Hematopoietic multipotent progenitor cell treated with erythropoietin and hydrocortisone succinate and interleukin-3 and kit ligand, for 17 days (in vitro differentiated cells): Measurements from ENCODE around the gene STAU1.
"Not testable (repeated sequence)": the region's sequence is repeated elsewhere in the genome, so short reads cannot be mapped to it uniquely, and the experiment has no call there.

ENCODE experiments used
- DNase-seq: peaks from one replicate; pipeline ENCODE4 v3.0.0-alpha.2; 2015; ENCODE audit warnings: low spot score

Gene STAU1

DNA sequence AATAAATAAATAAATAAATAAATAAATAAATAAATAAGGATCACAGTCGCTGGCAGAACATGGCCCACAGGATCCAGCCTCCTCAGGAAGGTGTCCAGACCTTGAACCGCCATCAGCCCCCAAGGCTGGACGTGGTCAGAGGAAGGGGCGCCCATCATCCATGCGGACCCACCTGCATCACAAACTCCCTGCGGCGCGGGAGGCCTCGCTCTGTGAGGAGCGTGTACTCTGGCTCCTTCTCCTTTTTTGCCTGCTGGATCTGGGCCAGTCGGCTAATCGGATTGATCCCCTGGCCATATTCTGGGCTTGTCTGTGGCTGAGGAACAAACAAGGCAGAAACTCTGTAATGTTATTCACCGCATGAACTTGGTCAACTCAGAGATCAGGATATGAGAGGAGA lies 65.2 kb downstream of the STAU1 start:
- no peak for DNase-seq

DNA sequence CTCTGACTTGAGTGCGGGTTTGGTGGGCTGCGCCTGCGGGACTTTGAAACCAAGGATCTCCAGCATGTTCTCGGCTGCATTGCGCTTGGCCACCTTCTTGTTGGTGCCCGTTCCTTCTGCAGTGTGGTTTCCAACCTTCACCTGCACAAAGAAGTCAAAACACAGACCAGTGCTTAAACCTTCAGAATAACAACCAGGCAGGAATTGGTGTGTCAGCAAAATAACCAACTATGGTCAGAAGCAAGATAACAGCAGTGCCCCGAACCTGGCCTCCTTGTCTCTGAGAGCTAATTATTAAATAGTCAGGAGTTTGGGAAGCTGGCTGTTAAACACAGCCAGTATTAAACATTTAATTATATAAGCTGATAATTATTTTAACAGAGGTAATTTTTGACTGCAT lies 68.1 kb downstream of the STAU1 start:
- no peak for DNase-seq

DNA sequence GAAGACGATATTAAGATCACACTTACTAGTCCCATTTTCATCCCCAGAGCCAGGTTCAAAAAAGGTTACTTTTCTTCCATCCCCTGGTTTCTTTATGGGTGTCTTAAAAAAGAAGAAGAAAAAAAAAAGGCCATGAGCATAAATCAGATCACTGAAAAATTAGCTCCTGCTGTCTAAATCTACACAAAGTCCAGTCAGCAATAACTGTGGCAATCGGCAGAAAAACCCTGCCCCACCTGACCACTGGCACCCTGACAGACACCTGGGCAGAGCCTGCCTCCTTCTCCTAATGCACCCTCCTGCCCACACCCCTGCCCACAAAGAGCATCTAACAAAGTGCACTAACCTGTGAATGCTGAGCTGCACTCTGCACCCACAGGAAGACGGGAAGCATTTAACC lies 69.8 kb downstream of the STAU1 start:
- DNase-seq = no peak

DNA sequence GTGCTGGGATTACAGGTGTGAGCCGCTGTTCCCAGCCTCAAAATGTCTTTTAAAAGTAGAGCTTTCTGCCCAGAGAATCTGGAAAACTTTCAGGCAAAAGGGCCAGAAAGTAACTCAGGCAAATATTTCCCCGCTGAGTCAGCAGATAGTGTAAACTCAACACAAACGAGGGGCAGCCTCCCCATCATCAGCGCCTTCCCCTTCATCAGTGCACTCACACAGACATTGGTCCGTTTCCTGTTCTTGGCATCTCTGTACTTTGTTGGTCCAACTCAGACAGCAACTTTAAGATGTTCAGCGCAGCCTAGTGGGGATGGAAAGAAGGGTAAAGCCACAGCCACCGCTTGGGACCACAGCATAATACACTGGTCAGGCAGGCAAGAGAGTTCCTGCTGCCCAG lies 72.6 kb downstream of the STAU1 start:
- DNase-seq = no peak

DNA sequence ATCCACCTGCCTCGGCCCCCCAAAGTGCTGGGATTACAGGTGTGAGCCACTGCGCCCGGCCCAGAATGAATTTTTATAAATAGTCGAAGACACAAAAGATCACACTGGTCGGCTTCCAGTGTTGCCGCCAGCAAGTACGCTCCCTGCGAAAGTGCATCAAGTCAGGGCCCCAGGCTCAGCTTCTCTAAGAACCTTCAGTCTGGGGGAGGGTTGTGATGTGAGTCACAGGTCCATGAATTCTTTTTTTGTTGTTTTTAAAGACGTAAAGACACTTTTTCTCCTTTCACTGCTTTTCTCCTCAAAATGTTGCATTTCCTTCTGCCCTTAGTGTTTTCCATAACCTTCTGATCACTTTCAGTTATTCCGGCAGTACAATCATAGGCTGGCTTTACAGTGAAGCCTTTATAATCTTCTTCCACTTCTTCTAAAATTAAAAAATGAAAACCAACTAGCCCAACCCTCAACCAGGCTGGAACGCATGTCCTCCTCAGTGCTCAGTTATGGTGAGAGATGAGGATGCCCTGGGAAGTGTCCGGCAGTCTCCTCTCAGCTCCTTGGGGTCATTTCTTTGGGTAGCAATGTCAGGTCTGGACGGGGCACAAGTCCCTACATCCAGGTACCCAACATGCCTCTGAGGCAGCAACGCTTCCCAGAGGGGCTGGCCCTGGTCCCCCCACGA lies 75.4 kb downstream of the STAU1 start:
- no peak for DNase-seq

DNA sequence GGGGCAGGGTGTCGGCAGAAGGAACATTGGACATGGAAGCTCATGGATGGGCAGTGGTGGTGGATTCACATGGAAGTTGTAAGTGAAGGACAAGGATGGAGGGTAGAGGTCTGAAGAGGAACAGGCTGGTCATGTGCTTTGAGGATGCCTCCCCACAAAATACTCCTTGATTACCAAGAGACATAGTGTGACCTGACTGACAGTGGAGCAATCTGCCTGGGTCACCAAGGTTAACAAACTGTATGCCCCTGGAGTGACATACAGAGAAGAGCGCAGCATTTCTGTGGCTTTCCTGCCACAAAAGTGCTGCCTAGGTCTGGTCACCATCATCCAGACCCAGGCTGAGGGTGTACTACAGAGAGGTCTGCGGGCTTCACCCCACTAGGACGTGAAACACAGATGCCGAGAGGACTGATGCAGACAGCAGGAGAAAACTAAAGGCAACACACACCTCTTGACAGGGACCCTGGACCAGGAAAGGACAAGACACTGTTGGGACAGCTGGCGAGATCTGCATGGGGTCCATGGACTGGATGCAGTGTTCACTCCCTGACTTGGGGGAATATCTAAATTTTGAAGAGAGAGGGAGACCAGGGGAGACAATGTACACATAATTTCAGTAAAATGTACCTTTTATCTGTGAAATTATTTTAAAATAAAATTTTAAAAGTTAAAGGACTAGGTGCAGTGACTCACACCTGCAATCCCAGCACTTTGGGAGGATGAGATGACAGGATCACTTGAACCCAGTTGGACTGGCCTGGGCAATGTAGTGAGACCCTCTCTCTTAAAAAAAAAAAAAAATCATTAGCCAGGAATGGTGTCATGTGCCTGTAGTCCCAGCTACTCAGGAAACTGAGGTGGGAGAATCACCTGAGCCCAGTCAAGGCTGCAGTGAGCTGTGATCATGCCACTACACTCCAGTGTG lies 77.1 kb downstream of the STAU1 start:
- DNase-seq = no peak

DNA sequence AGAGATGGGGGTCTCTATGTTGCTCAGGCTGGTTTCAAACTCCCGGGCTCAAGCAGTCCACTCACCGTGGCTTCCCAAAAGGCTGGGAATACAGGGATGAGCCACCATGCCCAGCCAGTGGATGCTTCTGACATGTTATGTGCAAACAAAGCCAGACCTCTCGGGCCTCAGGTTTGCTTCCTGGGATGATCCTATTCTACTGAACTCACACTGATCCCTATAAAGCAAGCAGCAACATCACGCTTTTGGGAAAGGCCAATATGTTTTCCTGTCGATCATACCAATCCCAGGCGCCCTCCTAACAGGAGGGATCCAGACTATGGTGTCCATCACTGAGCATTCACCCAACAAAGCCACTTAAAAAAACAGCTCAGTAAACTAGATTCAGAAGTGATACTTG lies 81.8 kb downstream of the STAU1 start:
- DNase-seq = no peak

DNA sequence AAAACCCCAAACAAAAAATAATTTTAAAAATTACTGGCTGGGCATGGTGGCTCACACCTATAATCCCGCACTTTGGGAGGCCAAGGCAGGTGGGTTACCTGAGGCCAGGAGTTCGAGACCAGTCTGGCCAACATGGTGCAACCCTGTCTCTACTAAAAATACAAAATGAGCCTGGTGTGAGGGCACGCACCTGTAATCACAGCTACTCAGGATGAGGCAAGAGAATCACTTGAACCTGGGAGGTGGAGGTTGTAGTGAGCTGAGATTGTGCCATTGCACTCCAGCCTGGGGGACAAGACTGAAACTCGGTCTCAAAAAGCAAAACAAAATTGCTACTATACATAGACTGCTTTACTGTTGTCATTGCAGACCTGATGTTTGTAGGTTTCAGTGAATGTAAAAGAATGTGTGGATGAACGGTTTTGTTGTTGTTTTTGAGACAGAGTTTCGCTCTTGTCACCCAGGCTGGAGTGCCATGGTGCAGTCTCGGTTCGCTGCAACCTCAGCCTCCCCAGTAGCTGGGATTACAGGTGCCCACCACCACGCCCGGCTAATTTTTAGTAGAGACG lies 83.1 kb downstream of the STAU1 start:
- DNase-seq = not testable (repeated sequence)

DNA sequence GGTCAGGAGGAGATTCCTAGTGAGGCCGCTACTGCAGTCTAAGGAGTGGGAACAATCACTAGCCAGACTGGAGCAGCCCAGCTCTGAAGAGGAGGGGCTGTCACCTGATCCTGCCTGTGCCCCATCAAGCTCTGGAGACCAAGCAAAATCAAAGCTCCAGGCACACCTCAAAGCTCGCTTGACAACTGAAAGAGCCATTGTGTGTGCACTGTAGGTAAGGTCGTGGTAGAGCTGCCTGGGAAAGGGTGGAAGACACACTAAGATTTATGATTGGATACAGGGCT lies 83.8 kb downstream of the STAU1 start:
- no peak for DNase-seq

DNA sequence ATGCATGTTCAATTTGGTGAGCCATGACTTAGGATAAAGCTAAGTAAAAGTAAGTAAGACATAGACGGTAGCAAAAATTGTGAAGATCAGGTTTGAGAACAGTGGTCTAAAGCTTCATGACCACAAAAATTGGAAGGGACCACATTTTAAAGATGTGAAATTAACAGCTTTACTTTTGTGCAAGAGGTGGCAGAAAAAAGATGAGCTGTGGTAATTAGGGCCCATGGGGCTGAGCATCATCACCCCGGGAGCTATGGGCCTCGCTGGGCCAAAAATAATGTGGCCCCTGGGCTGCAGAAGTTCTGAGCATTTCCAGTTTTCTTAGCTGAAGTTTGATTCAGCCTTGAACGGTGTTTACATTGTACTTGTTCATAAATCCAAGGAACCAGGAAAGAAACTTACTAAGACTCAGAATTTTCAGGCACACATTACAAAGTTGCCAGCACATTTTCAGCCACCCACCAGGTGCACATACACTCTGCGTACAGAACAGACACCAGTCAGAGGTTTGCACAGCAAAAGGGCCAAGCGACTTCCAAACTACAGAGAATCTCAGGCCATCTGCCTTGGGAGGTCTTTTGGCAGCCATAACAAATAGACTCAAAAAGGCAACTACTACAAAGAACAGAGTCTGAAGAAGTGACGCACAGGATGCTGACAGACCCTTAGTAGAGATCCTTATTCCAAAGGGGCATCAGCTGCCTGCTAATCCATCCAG lies 84.3 kb downstream of the STAU1 start:
- DNase-seq = no peak

DNA sequence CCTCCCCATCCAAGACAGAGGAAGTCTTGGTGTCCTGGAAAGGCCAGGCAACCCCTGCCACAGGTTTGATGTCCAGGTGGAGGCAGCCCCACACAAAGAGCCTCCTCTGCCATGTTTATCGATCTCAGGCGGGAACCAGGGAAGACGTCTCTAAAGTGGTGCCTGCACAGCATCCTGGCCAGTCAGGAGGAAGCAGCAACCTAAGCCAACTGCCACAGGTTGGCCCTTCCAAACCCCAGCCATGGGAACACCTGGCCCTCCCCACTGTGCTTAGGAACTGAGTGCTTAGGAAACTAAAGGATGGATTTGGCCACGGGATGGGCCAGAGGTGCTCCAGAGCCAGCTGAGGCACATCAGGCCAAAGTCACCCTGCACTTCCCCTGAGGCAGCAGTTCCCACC lies 85.1 kb downstream of the STAU1 start:
- DNase-seq = no peak

DNA sequence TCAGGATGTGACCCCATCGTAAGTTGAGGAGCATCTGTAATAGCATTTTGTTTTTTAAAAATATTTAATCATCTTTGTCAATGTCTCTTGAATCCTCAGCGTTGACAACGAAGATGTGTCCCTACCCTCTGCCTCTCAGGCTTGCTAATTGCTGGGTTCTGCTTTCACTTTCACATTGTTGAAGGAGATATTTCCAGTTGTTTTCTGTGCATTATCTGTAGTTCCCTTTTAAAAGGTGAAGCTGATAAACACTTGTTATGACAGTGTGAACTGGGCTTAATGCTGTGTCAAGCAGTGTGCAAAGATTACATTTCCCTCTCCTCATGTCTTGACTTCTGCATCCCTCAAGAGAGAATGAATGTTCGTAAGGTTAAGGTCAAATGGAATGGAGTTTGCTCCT lies 87.2 kb downstream of the STAU1 start:
- DNase-seq = no peak

DNA sequence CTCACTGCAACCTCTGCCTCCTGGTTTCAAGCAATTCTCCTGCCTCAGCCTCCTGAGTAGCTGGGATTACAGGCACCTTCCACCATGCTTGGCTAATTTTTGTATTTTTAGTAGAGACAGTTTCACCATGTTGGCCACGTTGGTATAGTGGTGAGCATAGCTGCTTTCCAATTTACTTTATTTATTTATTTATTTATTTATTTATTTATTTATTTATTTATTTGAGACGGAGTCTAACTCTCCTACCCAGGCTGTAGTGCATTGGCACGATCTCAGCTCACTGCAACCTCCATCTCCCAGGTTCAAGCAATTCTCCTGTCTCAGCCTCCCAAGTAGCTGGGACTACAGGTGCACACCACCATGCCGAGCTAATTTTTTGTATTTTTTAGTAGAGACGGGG lies 87.8 kb downstream of the STAU1 start:
- DNase-seq = not testable (repeated sequence)

DNA sequence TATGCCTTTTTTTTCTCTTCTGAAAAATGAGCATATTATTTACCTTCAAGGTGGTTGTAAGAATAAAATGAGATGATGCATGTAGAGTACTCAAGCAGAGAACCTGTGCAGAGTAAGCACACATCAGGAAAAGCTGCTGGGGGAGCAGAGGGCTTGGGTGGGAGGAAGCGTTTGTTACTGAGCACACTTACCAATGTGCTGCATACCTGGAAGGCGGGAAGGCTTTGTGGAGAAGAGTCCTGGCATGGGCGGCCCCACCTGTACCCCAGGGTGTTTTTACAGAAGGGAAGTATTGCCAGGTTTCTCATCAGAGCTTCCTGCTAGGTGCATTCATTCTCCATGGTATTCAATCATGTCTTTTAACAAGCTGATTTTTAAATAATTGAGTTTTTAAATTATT lies 89.1 kb downstream of the STAU1 start:
- DNase-seq = no peak

DNA sequence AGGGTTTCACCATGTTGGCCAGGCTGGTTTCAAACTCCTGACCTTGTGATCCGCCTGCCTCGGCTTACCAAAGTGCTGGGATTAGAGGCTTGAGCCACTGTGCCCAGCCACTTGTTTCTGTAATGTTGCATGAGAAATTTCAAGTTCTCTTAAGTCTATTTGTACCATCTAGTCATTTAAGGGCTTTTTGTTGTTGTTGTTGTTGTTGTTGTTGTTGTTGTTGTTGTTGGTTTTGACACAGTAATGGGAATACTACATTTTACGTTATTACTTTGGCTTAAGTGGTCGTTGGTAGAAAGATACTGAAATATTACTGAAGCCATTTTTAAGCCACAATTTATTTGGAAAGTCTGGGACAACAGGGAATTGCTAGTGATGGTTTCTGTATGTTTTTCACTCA lies 90.0 kb downstream of the STAU1 start:
- no peak for DNase-seq

DNA sequence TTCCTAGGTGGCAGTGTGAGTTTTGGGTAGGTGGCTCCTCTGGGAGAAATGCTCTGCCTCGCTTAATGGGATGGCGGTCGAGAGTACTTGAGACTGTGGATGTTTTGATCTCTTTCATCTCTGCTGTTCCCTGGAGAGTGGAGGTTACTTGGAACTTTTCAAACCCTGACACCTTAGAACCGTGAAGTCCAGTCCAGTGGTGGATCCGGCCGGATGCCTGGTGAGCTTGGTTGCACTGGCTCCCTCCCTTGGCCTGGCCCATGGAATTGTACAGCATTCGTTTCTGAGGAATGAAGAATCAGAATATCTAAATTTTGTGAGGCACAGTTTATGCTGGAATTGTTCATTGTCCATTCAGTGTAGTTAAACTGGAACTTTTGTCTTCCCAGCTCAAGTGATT lies 91.0 kb downstream of the STAU1 start:
- DNase-seq = no peak

DNA sequence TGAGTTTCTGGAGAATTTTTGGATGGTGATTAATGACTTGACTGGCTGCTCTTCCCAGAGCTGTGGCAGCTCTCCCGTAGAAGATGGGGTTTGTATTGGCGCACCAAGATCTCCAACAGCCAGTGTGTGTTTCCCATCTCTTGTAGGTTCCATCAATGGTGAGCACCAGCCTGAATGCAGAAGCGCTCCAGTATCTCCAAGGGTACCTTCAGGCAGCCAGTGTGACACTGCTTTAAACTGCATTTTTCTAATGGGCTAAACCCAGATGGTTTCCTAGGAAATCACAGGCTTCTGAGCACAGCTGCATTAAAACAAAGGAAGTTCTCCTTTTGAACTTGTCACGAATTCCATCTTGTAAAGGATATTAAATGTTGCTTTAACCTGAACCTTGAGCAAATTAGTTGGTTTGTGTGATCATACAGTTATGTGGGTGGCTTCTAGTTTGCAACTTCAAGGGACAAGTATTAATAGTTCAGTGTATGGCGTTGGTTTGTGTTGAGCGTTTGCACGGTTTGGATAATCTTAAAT lies 91.9 kb downstream of the STAU1 start:
- no peak for DNase-seq

DNA sequence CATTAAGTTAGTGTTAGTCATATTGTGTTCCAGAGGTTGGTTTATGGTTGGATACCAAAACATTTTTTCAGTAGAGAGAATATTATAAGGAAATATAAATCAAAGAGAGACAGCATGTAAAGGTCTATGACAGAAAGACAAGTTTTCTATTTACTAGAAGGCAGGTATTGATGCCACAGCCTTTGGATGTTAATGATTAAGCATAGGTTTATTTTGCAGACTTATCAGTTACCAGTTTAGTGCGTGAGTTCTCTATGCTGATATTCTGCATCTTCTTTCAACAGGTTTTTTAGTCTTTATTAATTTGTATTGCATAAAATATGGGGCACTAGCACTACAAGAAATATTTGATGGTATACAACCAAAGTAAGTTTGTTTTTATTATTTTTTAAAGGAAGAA lies 96.4 kb downstream of the STAU1 start:
- DNase-seq = no peak

DNA sequence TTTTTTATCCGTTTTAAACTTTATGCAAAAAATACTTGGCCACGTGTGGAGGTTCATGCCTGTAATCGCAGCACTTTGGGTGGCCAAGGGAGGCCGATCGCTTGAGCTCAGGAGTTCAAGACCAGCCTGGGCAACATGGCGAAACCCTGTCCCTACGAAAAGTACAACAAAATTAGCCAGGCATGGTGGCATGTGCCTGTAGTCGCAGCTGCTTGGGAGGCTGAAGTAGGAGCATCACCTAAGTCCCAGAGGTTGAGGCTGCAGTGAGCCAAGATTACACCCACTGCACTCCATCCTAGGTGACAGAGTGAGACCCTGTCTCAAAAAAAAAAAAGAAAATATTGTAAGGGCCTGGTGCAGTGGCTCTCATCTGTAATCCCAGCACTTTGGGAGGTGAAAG lies 97.0 kb downstream of the STAU1 start:
- DNase-seq = no peak

DNA sequence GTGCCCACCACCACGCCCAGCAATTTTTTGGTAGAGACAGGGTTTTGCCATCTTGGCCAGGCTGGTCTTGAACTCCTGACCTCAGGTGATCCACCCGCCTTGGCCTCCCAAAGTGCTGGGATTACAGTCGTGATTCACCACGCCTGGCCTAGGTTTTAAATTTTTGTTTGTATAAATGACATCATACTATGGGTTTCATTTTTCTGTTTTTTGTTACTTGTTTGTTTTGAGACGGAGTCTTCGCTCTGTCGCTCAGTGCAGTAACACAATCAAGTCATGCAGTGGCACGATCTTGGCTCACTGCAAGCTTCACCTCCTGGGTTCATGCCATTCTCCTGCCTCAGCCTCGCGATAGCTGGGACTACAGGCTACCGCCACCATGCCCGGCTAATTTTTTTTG lies 105.8 kb downstream of the STAU1 start:
- DNase-seq = not testable (repeated sequence)

DNA sequence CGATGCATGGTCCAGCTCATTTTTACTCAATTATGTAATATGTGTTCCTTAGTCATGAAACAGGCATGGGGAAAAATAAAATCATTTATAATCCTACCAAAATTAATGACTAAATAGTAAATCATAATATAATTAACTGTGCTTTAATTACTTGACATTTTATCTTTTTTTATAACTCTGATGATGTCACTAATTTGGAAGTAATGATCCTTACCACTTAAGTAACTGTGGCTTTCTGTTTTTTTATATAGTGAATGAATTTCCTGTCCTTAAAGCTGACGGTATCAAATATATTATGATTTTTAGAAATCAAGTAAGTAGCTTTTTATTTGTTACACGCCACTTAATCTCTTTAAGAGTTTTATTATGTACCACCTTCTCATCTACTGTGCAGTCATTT lies 109.8 kb downstream of the STAU1 start:
- no peak for DNase-seq

DNA sequence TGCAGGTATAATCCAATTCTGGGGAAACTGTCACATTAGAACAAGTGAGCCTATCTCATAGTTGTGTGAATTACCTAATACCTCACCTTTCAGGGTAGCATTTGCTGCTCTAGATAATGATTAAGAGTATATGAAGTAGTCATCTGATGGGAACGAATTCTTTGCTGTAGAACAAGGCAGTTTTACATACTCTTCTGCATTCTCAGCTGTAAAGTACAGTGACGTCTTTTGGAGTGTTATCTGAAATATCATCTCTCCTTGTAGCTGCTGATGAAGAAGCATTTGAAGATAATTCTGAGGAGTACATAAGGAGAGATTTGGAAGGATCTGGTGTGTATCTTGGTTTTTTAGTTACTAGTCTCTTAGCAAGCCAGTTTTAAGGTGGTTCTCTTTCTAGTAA lies 113.6 kb downstream of the STAU1 start:
- DNase-seq = no peak
